ENCODE measurements around the gene TAS1R2.

DNA sequence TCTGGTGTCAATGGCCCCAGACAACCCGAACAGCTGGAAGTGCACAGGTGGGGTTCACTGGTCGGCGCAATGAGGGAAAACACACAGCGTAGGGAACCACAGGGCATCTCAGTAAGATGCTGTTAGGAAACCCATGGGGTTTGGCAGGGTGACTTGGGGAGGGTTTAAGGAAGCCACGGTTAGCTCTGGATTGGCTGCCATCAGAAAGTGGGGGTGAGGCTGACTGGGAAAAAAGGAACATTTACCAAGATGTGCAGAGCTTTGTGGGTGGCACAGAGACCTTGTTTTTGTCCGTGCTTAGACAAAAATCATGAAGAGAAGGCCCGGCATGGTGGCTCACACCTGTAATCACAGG lies 31.9 kb upstream of the TAS1R2 start:
- TF ChIP-seq POLR2AphosphoS5 (IDR thresholded peaks at IDR 0.05; ENCODE audit: low read depth, low read length) = no peak
- no peak for TF ChIP-seq BRCA1 (IDR thresholded peaks at IDR 0.05; ENCODE audit: low read depth, low read length)
- no peak for TF ChIP-seq SIN3A (conservative IDR thresholded peaks at IDR 0.05 in 1 of 2, IDR thresholded peaks at IDR 0.05 in 1 of 2; ENCODE audit: low read depth in 1 of 2, low read length in 2 of 2)
- no peak for TF ChIP-seq RNF2 (IDR thresholded peaks at IDR 0.05; ENCODE audit: borderline replicate concordance, low read depth, low read length, missing control alignments, poor library complexity, severe bottlenecking)
- TF ChIP-seq, protein P1, sequence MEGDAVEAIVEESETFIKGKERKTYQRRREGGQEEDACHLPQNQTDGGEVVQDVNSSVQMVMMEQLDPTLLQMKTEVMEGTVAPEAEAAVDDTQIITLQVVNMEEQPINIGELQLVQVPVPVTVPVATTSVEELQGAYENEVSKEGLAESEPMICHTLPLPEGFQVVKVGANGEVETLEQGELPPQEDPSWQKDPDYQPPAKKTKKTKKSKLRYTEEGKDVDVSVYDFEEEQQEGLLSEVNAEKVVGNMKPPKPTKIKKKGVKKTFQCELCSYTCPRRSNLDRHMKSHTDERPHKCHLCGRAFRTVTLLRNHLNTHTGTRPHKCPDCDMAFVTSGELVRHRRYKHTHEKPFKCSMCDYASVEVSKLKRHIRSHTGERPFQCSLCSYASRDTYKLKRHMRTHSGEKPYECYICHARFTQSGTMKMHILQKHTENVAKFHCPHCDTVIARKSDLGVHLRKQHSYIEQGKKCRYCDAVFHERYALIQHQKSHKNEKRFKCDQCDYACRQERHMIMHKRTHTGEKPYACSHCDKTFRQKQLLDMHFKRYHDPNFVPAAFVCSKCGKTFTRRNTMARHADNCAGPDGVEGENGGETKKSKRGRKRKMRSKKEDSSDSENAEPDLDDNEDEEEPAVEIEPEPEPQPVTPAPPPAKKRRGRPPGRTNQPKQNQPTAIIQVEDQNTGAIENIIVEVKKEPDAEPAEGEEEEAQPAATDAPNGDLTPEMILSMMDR (IDR thresholded peaks at IDR 0.05; ENCODE audit: control extremely low read depth in 1 of 3, insufficient read depth in 1 of 3, low read depth in 1 of 3, low read length in 3 of 3) = no peak
- no peak for TF ChIP-seq POU5F1 (IDR thresholded peaks at IDR 0.05; ENCODE audit: low read depth, low read length)
- no peak for TF ChIP-seq EP300 (IDR thresholded peaks at IDR 0.05; ENCODE audit: borderline replicate concordance in 1 of 2, low read depth in 2 of 2, low read length in 2 of 2)
- TF ChIP-seq TAF1 (IDR thresholded peaks at IDR 0.05; ENCODE audit: low read depth, low read length) = no peak
- no peak for TF ChIP-seq POLR2A (IDR thresholded peaks at IDR 0.05; ENCODE audit: control extremely low read depth in 1 of 2, low read depth in 2 of 2, low read length in 2 of 2)
